PFSK-1 (cell line): ENCODE data around the gene FZD7.

Experiments used
- POLR2AphosphoS5 ChIP-seq: IDR thresholded peaks from 2 replicates; pipeline ENCODE4 v1.6.1; 2012; ENCODE audit warnings: low read depth, mild to moderate bottlenecking, control low read depth, low read length, moderate library complexity
- SIN3A ChIP-seq: IDR thresholded peaks from 2 replicates; pipeline ENCODE4 v1.6.1; 2012; ENCODE audit warnings: mild to moderate bottlenecking, low read length, moderate library complexity, borderline replicate concordance; ENCODE audit not compliant: insufficient read depth
- TAF1 ChIP-seq: IDR thresholded peaks from 2 replicates; pipeline ENCODE4 v1.6.1; 2012; ENCODE audit warnings: low read length, control low read depth, borderline replicate concordance; ENCODE audit not compliant: insufficient read depth
- TF ChIP-seq, protein P1 (sequence below), 2 experiments: IDR thresholded peaks; 2 replicates each; pipeline versions ENCODE4 v1.6.1 to v1.8.0; 2011 to 2012; ENCODE audit warnings: low read depth in 2 of 2, low read length in 2 of 2, control low read depth in 1 of 2, inconsistent platforms in 1 of 2, mild to moderate bottlenecking in 1 of 2, moderate library complexity in 1 of 2; ENCODE audit not compliant: insufficient read depth in 1 of 2

DNA sequence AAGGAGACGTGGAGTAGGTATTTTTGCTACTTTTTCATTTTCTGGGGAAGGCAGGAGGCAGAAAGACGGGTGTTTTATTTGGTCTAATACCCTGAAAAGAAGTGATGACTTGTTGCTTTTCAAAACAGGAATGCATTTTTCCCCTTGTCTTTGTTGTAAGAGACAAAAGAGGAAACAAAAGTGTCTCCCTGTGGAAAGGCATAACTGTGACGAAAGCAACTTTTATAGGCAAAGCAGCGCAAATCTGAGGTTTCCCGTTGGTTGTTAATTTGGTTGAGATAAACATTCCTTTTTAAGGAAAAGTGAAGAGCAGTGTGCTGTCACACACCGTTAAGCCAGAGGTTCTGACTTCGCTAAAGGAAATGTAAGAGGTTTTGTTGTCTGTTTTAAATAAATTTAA lies 3.4 kb downstream of the FZD7 start:
- TF ChIP-seq, protein P1, sequence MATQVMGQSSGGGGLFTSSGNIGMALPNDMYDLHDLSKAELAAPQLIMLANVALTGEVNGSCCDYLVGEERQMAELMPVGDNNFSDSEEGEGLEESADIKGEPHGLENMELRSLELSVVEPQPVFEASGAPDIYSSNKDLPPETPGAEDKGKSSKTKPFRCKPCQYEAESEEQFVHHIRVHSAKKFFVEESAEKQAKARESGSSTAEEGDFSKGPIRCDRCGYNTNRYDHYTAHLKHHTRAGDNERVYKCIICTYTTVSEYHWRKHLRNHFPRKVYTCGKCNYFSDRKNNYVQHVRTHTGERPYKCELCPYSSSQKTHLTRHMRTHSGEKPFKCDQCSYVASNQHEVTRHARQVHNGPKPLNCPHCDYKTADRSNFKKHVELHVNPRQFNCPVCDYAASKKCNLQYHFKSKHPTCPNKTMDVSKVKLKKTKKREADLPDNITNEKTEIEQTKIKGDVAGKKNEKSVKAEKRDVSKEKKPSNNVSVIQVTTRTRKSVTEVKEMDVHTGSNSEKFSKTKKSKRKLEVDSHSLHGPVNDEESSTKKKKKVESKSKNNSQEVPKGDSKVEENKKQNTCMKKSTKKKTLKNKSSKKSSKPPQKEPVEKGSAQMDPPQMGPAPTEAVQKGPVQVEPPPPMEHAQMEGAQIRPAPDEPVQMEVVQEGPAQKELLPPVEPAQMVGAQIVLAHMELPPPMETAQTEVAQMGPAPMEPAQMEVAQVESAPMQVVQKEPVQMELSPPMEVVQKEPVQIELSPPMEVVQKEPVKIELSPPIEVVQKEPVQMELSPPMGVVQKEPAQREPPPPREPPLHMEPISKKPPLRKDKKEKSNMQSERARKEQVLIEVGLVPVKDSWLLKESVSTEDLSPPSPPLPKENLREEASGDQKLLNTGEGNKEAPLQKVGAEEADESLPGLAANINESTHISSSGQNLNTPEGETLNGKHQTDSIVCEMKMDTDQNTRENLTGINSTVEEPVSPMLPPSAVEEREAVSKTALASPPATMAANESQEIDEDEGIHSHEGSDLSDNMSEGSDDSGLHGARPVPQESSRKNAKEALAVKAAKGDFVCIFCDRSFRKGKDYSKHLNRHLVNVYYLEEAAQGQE (IDR thresholded peaks at IDR 0.05; ENCODE audit: insufficient read depth in 1 of 2, low read depth in 2 of 2, low read length in 2 of 2), result no peak
- no peak for TF ChIP-seq POLR2AphosphoS5
- TF ChIP-seq SIN3A, result no peak
- TF ChIP-seq TAF1, result no peak
